Ovary (tissue), 9 donors: ENCODE results near the gene PNMA5. TPM values are rescaled to one million over a fixed set of nuclear protein-coding genes. Genes with fewer than 3 reads are reported as not detected.
"Not testable (repeated sequence)": the region's sequence is repeated elsewhere in the genome, so short reads cannot be mapped to it uniquely, and the experiment has no call there.

Experiments
- DNase-seq, 5 donors: peaks; one replicate each; pipeline ENCODE4 v3.0.0-alpha.2; 2019 to 2020
- H3K27ac ChIP-seq, 2 donors: fragments of 200-600 bp; one replicate each; pipeline versions ENCODE4 v1.5.1 to v1.8.0; 2019 to 2022
- H3K27me3 ChIP-seq: fragments of 200-600 bp; one replicate; pipeline ENCODE4 v1.8.0; 2022
- H3K36me3 ChIP-seq: fragments of 200-600 bp; sonication (generic); one replicate; pipeline ENCODE4 v1.5.1; 2019
- H3K4me1 ChIP-seq: one replicate; pipeline ENCODE4 v1.8.1; 2013; ENCODE audit warnings: mild to moderate bottlenecking, moderate library complexity; ENCODE audit not compliant: insufficient read depth
- H3K4me3 ChIP-seq: fragments of 200-600 bp; sonication (generic); one replicate; pipeline ENCODE4 v1.5.1; 2017
- H3K9me3 ChIP-seq, 2 donors: fragments of 200-600 bp in 1 of 2; sonication (generic) in 1 of 2; one replicate each; pipeline versions ENCODE4 v1.5.1 to v1.8.1; 2013 to 2019; ENCODE audit warnings: mild to moderate bottlenecking in 1 of 2, moderate library complexity in 1 of 2
- EP300 ChIP-seq: sonication (generic); formaldehyde crosslinking; IDR thresholded peaks from one replicate; pipeline ENCODE4 v1.6.1; 2017; ENCODE audit warnings: antibody characterized with exemption
- POLR2A ChIP-seq: fragments of 450-650 bp; IDR thresholded peaks from one replicate; pipeline ENCODE4 v1.6.1; 2017; ENCODE audit warnings: antibody characterized with exemption, mild to moderate bottlenecking, moderate library complexity
- WGBS, 3 donors: extraction: QIAGEN DNeasy Blood & Tissue Kit in 1 of 3; methylation state at CpG; one replicate each; pipeline versions ENCODE4 v1.1.5 to v1.1.7; 2013 to 2017; 5-methylcytosine and 5-hydroxymethylcytosine counted together
- intact Hi-C, 4 donors: fragments of 100-400 bp; cut with DNase I; formaldehyde crosslinking; loops; one replicate each; pipeline versions ENCODE4 v1.11.0 to v1.15.1; 2022 to 2023
- polyA plus RNA-seq, 2 donors: library from polyadenylated mRNA; stranded (reverse); fragments of 200-250 nt in 1 of 2; fragments of 350-450 nt in 1 of 2; fragmentation: Illumina TruSeq in 1 of 2; extraction: RNeasy Lipid Tissue Mini Kit (QIAGEN cat#74804) in 1 of 2; gene quantifications; one replicate each; pipeline ENCODE4 v1.2.3, GENCODE V29; 2013 to 2014
- total RNA-seq, 7 donors: library from RNA; depleted of rRNA in 2 of 7; stranded (reverse); fragments of >200 nt in 2 of 7; fragmentation: NEBNext Ultra II Directional in 3 of 7; extraction: Animal tissue kit (Norgen Biotek cat#: 25700) in 3 of 7; gene quantifications; one replicate each; pipeline versions ENCODE4 v1.1.0 to v1.2.4, GENCODE V29; 2016 to 2023
- TF ChIP-seq, protein P1 (sequence below), 3 donors: fragments of 450-650 bp in 2 of 3; fragments of 200-600 bp in 1 of 3; IDR thresholded peaks; one replicate each; pipeline versions ENCODE4 v1.5.1 to v1.8.0; 2016 to 2022; ENCODE audit warnings: antibody characterized with exemption in 3 of 3, mild to moderate bottlenecking in 1 of 3
- donor health status: DM: no; HTN: no; CAD: no; lungs with moderate emphysema.
- donor health status: DM: no; HTN: no; CAD: no.
- donor health status: Bipolar disorder and iron deficiency.
- donor health status: DM: yes; HTN: yes; CAD: no.
- donor health status: DM: no; HTN: no; CAD: no.
- donor health status: DM: yes; HTN: yes; CAD: no.

The PNMA5 gene
- total and polyA plus RNA-seq, 9 donors: 0.02 TPM; not detected in 8

DNA sequence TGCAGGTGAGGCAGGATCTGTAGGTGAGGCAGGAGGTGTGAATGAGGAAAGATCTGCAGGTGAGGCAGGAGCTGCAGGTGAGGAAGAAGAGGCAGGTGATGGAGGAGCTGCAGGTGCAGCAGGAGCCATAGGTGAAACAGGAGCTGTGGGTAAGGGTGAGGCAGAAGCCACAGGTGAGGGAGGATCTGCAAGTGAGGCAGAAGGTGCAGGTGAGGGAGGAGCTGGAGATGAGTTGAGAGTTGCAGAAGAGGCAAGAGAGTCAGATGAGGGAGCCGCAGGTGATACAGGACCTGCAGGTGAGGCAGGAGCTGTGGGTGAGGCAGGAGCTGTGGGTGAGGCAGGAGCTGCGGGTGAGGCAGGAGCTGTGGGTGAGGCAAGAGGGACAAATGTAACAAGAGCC, 35.2 kb upstream of the PNMA5 start:
- Histone ChIP-seq H3K4me1 (no peaks in the 10 kb centered on the region), H3K36me3 (no peaks in the 10 kb centered on the region), H3K9me3 (no peaks in the 10 kb centered on the region), H3K4me3 (no peak overlapping the region), H3K27me3 (no peaks in the 10 kb centered on the region), H3K27ac (no peak overlapping the region)
- no peak for DNase-seq
- no peak for TF ChIP-seq POLR2A
- no peak for TF ChIP-seq EP300
- TF ChIP-seq, protein P1, sequence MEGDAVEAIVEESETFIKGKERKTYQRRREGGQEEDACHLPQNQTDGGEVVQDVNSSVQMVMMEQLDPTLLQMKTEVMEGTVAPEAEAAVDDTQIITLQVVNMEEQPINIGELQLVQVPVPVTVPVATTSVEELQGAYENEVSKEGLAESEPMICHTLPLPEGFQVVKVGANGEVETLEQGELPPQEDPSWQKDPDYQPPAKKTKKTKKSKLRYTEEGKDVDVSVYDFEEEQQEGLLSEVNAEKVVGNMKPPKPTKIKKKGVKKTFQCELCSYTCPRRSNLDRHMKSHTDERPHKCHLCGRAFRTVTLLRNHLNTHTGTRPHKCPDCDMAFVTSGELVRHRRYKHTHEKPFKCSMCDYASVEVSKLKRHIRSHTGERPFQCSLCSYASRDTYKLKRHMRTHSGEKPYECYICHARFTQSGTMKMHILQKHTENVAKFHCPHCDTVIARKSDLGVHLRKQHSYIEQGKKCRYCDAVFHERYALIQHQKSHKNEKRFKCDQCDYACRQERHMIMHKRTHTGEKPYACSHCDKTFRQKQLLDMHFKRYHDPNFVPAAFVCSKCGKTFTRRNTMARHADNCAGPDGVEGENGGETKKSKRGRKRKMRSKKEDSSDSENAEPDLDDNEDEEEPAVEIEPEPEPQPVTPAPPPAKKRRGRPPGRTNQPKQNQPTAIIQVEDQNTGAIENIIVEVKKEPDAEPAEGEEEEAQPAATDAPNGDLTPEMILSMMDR (IDR thresholded peaks at IDR 0.05): no peak
- 65 to 97% (median 68%) methylated on average over 2 of the region's 2 CpGs for WGBS, 3 donors
- intact Hi-C loops: no loop called here

DNA sequence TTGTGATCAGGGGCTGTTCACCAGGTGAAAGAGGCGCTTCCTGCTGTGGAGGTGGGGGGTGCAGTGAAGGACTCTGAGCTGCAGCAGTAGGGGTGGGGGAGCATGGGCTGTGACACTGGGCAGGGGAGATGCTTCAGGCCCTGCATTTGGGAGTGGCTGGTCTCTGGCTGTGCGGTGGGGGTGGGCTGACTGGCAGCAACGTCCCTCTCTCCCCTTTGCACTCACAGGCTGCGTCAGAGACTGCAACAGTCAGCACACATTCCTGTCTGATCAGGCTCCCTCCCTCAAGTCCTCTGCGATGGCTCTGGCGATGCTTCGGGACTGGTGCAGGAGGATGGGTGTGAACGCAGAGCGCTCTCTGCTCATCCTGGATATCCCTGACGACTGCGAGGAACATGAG, 34.6 kb upstream of the PNMA5 start:
- DNase-seq, intact Hi-C loops, H3K27ac ChIP-seq, H3K4me3 ChIP-seq, H3K4me1 ChIP-seq, H3K9me3 ChIP-seq, H3K27me3 ChIP-seq, H3K36me3 ChIP-seq: not testable (repeated sequence)
- 58 to 77% (median 72%) methylated on average over 4 to 11 of the region's 11 CpGs for WGBS, 3 donors

DNA sequence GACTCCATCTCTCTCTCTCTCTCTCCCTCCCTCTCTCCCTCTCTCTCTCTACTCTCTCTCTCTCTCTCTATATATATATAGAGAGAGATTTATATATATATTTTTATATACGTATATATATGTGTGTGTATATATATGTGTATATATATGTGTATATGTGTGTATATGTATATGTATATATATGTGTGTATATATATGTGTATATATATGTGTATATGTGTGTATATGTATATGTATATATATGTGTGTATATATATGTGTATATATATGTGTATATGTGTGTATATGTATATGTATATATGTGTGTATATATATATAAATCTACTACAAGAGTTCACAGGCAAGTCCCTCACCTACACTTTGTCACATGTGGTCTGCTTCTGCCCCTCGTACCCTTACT, 32.6 kb upstream of the PNMA5 start:
- 57 to 88% (median 63%) methylated on average over 2 of the region's 2 CpGs for WGBS, 3 donors
- H3K27me3 ChIP-seq, H3K9me3 ChIP-seq, DNase-seq, intact Hi-C loops, H3K4me3 ChIP-seq, H3K4me1 ChIP-seq, H3K36me3 ChIP-seq, H3K27ac ChIP-seq: not testable (repeated sequence)

DNA sequence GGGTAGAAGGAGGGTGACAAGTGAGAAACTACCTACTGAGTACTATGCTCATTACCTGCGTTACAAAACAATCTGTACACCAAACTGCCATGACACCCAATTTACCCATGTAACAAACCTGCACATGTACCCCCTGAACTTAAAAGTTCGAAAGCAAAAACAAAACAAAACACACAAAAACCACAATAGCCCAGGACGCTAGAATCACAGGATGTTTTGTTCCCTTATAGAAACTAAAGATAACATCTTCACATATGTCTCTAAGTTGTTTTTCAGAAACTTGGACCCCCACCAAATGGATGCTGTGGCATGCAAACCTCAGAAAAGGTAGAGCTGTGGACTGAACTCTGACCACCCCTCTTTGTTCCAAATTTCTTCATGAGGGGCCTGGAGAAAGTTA, 25.2 kb upstream of the PNMA5 start:
- intact Hi-C loops: no loop called here
- no peak overlapping the region for H3K27ac ChIP-seq
- H3K36me3 ChIP-seq: no peaks in the 10 kb centered on the region
- WGBS, 3 donors: 49 to 56% (median 53%) methylated on average over 3 of the region's 3 CpGs
- H3K4me3 ChIP-seq: no peak overlapping the region
- no peak for TF ChIP-seq EP300
- TF ChIP-seq, protein P1 (IDR thresholded peaks at IDR 0.05): no peak
- no peak for TF ChIP-seq POLR2A
- H3K27me3 ChIP-seq: peaks cover 3% of the 10 kb centered on the region
- DNase-seq: no peak
- H3K9me3 ChIP-seq: no peaks in the 10 kb centered on the region
- no peaks in the 10 kb centered on the region for H3K4me1 ChIP-seq

DNA sequence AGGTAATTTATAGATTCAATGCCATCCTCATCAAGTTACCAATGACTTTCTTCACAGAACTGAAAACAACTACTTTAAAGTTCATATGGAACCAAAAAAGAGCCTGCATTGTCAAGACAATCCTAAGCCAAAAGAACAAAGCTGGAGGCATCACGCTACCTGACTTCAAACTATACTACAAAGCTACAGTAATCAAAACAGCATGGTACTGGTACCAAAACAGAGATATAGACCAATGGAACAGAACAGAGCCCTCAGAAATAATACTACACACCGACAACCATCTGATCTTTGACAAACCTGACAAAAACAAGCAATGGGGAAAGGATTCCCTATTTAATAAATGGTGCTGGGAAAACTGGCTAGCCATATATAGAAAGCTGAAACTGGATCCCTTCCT, 23.3 kb upstream of the PNMA5 start:
- DNase-seq, H3K27me3 ChIP-seq, H3K36me3 ChIP-seq, H3K4me1 ChIP-seq, H3K27ac ChIP-seq, H3K9me3 ChIP-seq, H3K4me3 ChIP-seq, intact Hi-C loops: not testable (repeated sequence)
- 49 to 67% (median 55%) methylated on average over 2 of the region's 2 CpGs for WGBS, 3 donors

DNA sequence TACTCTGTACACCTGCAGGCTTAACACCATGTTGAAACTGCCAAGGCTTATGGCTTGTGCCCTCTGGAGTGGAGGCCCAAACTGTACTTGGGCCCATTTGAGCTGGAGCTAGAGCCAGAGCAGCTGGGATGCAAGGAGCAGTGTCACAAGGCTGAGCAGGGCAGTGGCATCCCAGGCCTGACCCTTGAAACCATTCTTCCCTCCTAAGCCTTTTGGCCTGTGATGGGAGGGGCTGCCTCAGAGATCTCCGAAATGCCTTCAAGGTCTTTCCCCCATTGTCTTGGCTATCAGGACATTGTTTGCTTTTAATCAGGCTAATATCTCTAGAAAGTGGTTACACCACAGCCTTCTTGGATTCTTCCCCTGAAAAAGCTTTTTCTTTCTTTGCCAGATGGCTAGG, 10.9 kb upstream of the PNMA5 start:
- DNase-seq: no peak
- Histone ChIP-seq H3K9me3 (no peaks in the 10 kb centered on the region), H3K27ac (no peak overlapping the region), H3K4me3 (no peak overlapping the region), H3K27me3 (no peaks in the 10 kb centered on the region), H3K36me3 (no peaks in the 10 kb centered on the region), H3K4me1 (no peaks in the 10 kb centered on the region)
- intact Hi-C loops: no loop called here
- TF ChIP-seq EP300: no peak
- TF ChIP-seq POLR2A: no peak
- 38 to 63% (median 39%) methylated on average over 1 of the region's 1 CpG for WGBS, 3 donors

DNA sequence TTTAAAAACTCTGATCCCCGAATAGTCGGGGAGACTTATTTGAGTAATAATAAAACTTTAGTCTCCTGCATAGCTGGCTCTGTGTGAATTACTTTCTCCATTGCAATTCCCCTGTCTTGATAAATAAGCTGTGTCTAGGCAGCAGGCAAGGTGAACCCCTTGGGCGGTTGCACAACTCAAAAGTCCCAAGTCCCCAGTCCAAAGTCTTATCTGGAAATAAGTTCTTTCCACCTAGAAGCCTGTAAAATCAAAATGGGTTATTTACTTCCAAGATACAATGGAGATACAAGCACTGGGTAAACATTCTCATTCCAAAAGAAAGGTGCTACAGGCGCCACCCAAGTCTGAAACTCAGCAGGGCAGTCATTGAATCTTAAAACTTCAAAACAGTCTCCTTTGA, 10.1 kb upstream of the PNMA5 start:
- Histone ChIP-seq H3K9me3 (no peaks in the 10 kb centered on the region), H3K36me3 (no peaks in the 10 kb centered on the region), H3K27ac (no peak overlapping the region), H3K27me3 (no peaks in the 10 kb centered on the region), H3K4me1 (no peaks in the 10 kb centered on the region), H3K4me3 (no peak overlapping the region)
- 66 to 76% (median 71%) methylated on average over 4 of the region's 4 CpGs for WGBS, 3 donors
- TF ChIP-seq EP300 (no peak), POLR2A (no peak)
- TF ChIP-seq, protein P1 (IDR thresholded peaks at IDR 0.05): no peak
- intact Hi-C loops: no loop called here
- no peak for DNase-seq

DNA sequence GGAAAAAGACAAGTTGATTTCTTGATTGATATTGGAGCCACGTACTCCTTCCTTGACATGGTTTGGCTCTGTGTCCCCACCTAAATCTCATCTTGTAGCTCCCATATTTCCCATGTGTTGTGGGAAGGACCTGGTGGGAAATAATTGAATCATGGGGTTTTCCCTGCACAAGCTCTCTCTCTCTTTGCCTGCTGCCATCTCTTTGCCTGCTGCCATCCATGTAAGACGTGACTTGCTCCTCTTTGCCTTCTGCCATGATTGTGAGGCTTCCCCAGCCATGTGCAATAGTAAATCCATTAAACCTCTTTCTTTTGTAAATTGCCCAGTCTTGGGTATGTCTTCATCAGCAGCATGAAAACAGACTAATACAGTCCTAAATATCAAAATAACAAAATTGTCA, 8.3 kb upstream of the PNMA5 start:
- H3K4me1 ChIP-seq, H3K36me3 ChIP-seq, H3K27me3 ChIP-seq, H3K9me3 ChIP-seq, H3K27ac ChIP-seq, DNase-seq, intact Hi-C loops, H3K4me3 ChIP-seq: not testable (repeated sequence)
- WGBS, 3 donors: 60 to 77% (median 62%) methylated on average over 2 of the region's 2 CpGs
